Sigmoid colon (tissue), 3 donors: Measurements from ENCODE around the gene USHBP1.

Source experiments
- CTCF ChIP-seq, 4 experiments: fragments of 450-650 bp in 3 of 4; fragments of 200-600 bp in 1 of 4; IDR thresholded peaks; one replicate each; pipeline ENCODE4 v1.5.1; 2016 to 2019; ENCODE audit warnings: antibody characterized with exemption in 4 of 4, mild to moderate bottlenecking in 3 of 4, moderate library complexity in 2 of 4
- POLR2A ChIP-seq, 2 donors: fragments of 450-650 bp; IDR thresholded peaks; one replicate each; pipeline ENCODE4 v1.6.1; 2016; ENCODE audit warnings: antibody characterized with exemption in 2 of 2, mild to moderate bottlenecking in 2 of 2, moderate library complexity in 2 of 2

GRCh38 chr19:17211547-17212446, 52.7 kb downstream of the USHBP1 start:
- no peak for TF ChIP-seq CTCF (IDR thresholded peaks at IDR 0.05)
- TF ChIP-seq POLR2A (IDR thresholded peaks at IDR 0.05): no peak
